ENCODE data around the gene TRMT1.
A peak's percentile ranks its signal among the peaks of the same experiment; 100 is the strongest.
"Not testable (repeated sequence)": the region's sequence is repeated elsewhere in the genome, so short reads cannot be mapped to it uniquely, and the experiment has no call there.

Gene TRMT1

DNA sequence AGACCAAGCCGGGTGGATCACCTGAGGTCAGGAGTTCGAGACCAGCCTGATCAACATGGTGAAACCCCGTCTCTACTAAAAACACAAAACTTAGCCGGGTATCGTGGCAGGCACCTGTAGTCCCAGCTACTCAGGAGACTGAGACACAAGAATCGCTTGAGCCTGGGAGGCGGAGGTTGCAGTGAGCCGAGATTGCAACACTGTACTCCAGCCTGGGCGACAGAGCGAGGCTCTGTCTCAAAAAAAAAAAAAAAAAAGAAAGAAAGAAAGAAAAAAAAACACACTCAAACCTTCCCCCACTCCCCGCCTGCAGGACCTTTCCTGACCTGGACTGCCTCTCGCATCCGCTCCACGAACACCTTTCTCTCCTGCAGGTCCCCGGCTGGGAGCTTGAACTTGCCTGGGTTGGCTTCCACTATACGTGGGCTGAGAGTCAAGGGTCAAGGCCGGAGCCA lies 32.7 kb upstream of the TRMT1 start:
- Histone ChIP-seq H3K4me2 (ENCODE audit: low read length) (peak overlapping the region; percentile 93), H3K4me1 (ENCODE audit: control insufficient read depth, insufficient read depth, low read length) (peaks cover 15% of the 10 kb centered on the region), H3K4me3 (ENCODE audit: low read length) (peak overlapping the region; percentile 90), H3K9ac (ENCODE audit: low read depth, low read length) (peak overlapping the region; percentile 98), H3K36me3 (ENCODE audit: insufficient read depth, low read length) (peaks cover 18% of the 10 kb centered on the region)
- H3K27me3 ChIP-seq (ENCODE audit: control insufficient read depth, insufficient read depth, low read length); H3K9me3 ChIP-seq (replicated peaks; ENCODE audit: low read length): not testable (repeated sequence)

DNA sequence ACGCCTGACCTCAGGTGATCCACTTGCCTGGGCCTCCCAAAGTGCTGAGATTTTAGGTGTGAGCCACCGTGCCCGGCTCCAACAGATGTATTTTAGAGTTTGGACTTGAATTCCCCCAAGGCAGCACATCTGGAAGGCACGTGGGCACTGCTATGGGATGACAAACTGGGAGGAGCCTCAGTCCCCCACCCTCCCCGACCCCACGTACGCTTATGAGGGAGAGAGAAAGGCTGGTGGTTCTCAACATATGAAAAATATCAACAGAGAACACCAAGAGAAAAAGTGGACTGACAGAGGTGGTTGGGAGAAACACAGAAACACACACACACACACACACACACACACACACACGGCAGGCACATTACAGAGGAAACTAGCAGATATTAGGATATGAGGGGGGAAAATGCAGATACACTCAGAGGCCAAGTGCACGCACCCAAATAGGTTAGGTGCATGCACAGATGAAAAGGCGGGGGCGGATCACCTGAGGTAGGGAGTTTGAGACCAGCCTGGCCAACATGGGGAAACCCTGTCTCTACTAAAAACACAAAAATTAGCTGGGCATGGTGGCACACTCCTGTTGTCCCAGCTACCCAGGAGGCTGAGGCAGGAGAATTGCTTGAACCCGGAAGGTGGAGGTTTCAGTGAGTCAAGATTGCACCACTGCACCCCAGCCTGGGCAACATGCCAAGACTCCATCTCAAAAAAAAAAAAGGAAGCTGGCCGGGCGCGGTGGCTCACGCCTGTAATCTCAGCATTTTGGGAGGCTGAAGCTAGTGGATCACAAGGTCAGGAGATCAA lies 30.4 kb upstream of the TRMT1 start:
- Histone ChIP-seq H3K9ac (ENCODE audit: low read depth, low read length) (no peak overlapping the region), H3K4me1 (ENCODE audit: control insufficient read depth, insufficient read depth, low read length) (peaks cover 29% of the 10 kb centered on the region), H3K4me3 (ENCODE audit: low read length) (no peak overlapping the region)

DNA sequence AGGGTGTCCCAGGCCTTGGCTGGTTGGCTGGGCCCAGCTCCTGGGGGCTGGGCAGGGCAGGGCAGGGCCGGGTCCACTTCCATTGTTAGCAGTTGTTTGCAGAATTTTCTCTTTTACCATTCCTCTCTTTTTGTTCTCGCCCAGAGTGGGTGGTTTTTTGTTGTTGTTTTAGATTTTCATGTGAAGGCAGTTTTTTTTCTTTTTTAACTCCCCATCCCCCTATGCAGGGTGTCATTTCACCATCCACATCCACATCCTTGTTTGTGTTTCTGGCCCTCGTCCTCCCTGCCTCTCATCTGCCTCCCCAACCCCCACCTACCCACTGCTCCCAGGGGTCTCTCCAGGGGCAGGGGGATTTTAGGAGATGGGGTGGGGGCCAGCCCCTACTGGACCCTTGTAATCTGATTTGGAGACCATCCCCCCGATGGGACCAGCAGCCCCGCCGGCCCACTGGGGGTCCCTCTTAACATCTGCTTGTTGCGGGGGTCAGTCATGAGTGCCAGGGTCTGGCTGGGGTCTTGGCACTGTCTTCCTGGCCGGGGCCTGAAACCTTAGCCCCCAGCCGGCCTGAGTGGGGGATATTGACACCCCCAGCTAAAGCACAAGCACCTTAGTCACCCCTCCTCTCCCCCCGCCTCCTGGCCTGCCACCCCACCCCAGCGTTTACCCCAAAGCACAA lies 23.2 kb upstream of the TRMT1 start:
- H3K4me3 ChIP-seq (ENCODE audit: low read length) = no peak overlapping the region
- H3K27me3 ChIP-seq (ENCODE audit: control insufficient read depth, insufficient read depth, low read length) = no peaks in the 10 kb centered on the region
- no peak overlapping the region for H3K9ac ChIP-seq (ENCODE audit: low read depth, low read length)
- no peak overlapping the region for H3K4me2 ChIP-seq (ENCODE audit: low read length)
- no peaks in the 10 kb centered on the region for H3K9me3 ChIP-seq (replicated peaks; ENCODE audit: low read length)
- H3K4me1 ChIP-seq (ENCODE audit: control insufficient read depth, insufficient read depth, low read length) = peaks cover 21% of the 10 kb centered on the region
- H3K36me3 ChIP-seq (ENCODE audit: insufficient read depth, low read length) = peaks cover 49% of the 10 kb centered on the region

More for the DNA sequence above, 30.4 kb upstream of the TRMT1 start:
- no peaks in the 10 kb centered on the region for H3K9me3 ChIP-seq (replicated peaks; ENCODE audit: low read length)
- peaks cover 10% of the 10 kb centered on the region for H3K36me3 ChIP-seq (ENCODE audit: insufficient read depth, low read length)
- no peaks in the 10 kb centered on the region for H3K27me3 ChIP-seq (ENCODE audit: control insufficient read depth, insufficient read depth, low read length)
- H3K4me2 ChIP-seq (ENCODE audit: low read length) = no peak overlapping the region

DNA sequence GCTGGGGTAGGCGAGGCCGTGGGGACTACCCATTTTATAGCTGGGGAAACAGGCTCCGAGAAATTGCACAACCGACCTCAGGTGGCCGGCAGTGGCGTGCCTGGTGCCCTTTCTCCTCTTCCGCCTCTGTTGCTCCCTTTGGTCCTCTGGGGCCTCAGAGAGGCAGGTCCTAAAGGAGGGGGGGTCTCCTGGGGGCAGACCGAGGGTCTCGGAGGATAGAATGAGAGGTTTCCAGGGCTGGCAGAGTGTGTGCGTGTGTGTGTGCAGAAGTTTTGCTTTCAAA lies 22.3 kb upstream of the TRMT1 start:
- peaks cover 23% of the 10 kb centered on the region for H3K4me1 ChIP-seq (ENCODE audit: control insufficient read depth, insufficient read depth, low read length)
- no peak overlapping the region for H3K4me2 ChIP-seq (ENCODE audit: low read length)
- H3K4me3 ChIP-seq (ENCODE audit: low read length) = no peak overlapping the region
- H3K9ac ChIP-seq (ENCODE audit: low read depth, low read length) = no peak overlapping the region
- no peaks in the 10 kb centered on the region for H3K9me3 ChIP-seq (replicated peaks; ENCODE audit: low read length)
- H3K36me3 ChIP-seq (ENCODE audit: insufficient read depth, low read length) = peaks cover 48% of the 10 kb centered on the region
- H3K27me3 ChIP-seq (ENCODE audit: control insufficient read depth, insufficient read depth, low read length) = no peaks in the 10 kb centered on the region

DNA sequence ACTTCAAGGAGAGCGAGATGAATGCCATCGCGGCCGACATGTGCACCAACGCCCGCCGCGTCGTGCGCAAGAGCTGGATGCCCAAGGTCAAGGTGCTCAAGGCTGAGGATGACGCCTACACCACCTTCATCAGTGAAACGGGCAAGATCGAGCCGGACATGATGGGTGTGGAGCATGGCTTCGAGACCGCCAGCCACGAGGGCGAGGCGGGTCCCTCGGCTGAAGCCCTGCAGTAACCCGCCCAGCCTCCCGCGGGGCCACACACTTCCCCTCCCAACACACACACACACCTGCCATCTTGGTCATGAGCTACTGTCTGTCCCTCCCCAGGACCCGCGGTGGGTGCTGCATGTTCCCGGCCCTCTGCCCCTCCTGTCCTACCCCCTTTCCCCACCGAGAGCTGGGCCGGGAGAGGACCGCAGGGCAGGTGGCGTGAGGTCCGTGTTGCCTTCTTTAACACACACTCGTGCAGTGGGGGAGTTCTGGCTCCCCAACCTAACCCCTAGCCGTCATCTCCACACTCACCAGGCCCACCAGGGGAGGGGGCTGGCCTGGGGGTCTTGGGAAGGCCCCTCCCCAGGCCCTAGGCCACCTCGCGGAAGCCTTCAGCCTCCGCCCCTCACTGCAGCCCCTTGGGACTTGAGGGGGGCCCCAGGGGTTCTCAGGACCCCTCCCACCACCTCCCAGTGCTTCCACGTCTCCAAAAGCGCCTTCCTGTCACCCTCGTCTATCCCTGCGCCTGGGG lies 21.8 kb upstream of the TRMT1 start:
- Histone ChIP-seq H3K36me3 (ENCODE audit: insufficient read depth, low read length) (peaks cover 53% of the 10 kb centered on the region), H3K27me3 (ENCODE audit: control insufficient read depth, insufficient read depth, low read length) (no peaks in the 10 kb centered on the region), H3K9me3 (replicated peaks; ENCODE audit: low read length) (no peaks in the 10 kb centered on the region), H3K4me2 (ENCODE audit: low read length) (no peak overlapping the region), H3K4me1 (ENCODE audit: control insufficient read depth, insufficient read depth, low read length) (peaks cover 23% of the 10 kb centered on the region), H3K4me3 (ENCODE audit: low read length) (no peak overlapping the region), H3K9ac (ENCODE audit: low read depth, low read length) (no peak overlapping the region)

- H3K36me3 ChIP-seq (ENCODE audit: insufficient read depth, low read length) = peaks cover 53% of the 10 kb centered on the region
Measured at GRCh38 chr19:13137290-13137794, 20.8 kb upstream of the TRMT1 start.

GRCh38 chr19:13135068-13136062 lies 18.8 kb upstream of the TRMT1 start:
- Histone ChIP-seq H3K36me3 (ENCODE audit: insufficient read depth, low read length) (peaks cover 59% of the 10 kb centered on the region), H3K4me3 (ENCODE audit: low read length) (no peak overlapping the region), H3K4me1 (ENCODE audit: control insufficient read depth, insufficient read depth, low read length) (peaks cover 40% of the 10 kb centered on the region), H3K9ac (ENCODE audit: low read depth, low read length) (no peak overlapping the region), H3K9me3 (replicated peaks; ENCODE audit: low read length) (no peaks in the 10 kb centered on the region), H3K4me2 (ENCODE audit: low read length) (peak overlapping the region; percentile 7), H3K27me3 (ENCODE audit: control insufficient read depth, insufficient read depth, low read length) (no peaks in the 10 kb centered on the region)

More at GRCh38 chr19:13137290-13137794, 20.8 kb upstream of the TRMT1 start:
- H3K9ac ChIP-seq (ENCODE audit: low read depth, low read length) = no peak overlapping the region
- H3K27me3 ChIP-seq (ENCODE audit: control insufficient read depth, insufficient read depth, low read length) = no peaks in the 10 kb centered on the region
- no peak overlapping the region for H3K4me2 ChIP-seq (ENCODE audit: low read length)
- H3K9me3 ChIP-seq (replicated peaks; ENCODE audit: low read length) = no peaks in the 10 kb centered on the region
- H3K4me1 ChIP-seq (ENCODE audit: control insufficient read depth, insufficient read depth, low read length) = peaks cover 27% of the 10 kb centered on the region
- no peak overlapping the region for H3K4me3 ChIP-seq (ENCODE audit: low read length)

DNA sequence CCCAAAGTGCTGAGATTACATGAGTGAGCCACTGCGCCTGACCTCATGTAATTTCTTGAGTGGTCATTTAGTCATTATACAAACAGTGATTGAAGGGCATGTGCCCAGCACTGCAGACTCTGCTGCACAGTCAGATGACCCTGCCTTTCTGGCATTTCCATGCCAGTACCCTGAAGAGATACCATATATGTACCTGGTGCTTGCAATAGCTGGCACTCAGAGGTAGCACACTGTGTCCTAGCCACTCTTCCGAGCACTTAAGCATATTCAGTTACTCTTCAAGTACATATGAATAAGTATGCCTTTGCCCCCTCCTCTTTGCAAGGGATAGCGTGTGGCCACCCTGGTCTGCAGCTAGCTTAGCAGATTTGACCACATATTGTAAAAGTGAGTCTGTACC lies 18.1 kb upstream of the TRMT1 start:
- peaks cover 59% of the 10 kb centered on the region for H3K36me3 ChIP-seq (ENCODE audit: insufficient read depth, low read length)
- H3K27me3 ChIP-seq (ENCODE audit: control insufficient read depth, insufficient read depth, low read length) = no peaks in the 10 kb centered on the region
- H3K4me1 ChIP-seq (ENCODE audit: control insufficient read depth, insufficient read depth, low read length) = peaks cover 40% of the 10 kb centered on the region
- H3K9me3 ChIP-seq (replicated peaks; ENCODE audit: low read length) = no peaks in the 10 kb centered on the region
- H3K4me2 ChIP-seq (ENCODE audit: low read length) = peak overlapping the region; percentile 7
- H3K9ac ChIP-seq (ENCODE audit: low read depth, low read length) = no peak overlapping the region
- H3K4me3 ChIP-seq (ENCODE audit: low read length) = no peak overlapping the region

- Histone ChIP-seq H3K4me1 (ENCODE audit: control insufficient read depth, insufficient read depth, low read length) (peaks cover 40% of the 10 kb centered on the region), H3K36me3 (ENCODE audit: insufficient read depth, low read length) (peaks cover 56% of the 10 kb centered on the region), H3K9me3 (replicated peaks; ENCODE audit: low read length) (no peaks in the 10 kb centered on the region), H3K27me3 (ENCODE audit: control insufficient read depth, insufficient read depth, low read length) (no peaks in the 10 kb centered on the region), H3K9ac (ENCODE audit: low read depth, low read length) (no peak overlapping the region), H3K4me3 (ENCODE audit: low read length) (no peak overlapping the region), H3K4me2 (ENCODE audit: low read length) (no peak overlapping the region)
Measured at GRCh38 chr19:13133241-13133870, 16.8 kb upstream of the TRMT1 start.

DNA sequence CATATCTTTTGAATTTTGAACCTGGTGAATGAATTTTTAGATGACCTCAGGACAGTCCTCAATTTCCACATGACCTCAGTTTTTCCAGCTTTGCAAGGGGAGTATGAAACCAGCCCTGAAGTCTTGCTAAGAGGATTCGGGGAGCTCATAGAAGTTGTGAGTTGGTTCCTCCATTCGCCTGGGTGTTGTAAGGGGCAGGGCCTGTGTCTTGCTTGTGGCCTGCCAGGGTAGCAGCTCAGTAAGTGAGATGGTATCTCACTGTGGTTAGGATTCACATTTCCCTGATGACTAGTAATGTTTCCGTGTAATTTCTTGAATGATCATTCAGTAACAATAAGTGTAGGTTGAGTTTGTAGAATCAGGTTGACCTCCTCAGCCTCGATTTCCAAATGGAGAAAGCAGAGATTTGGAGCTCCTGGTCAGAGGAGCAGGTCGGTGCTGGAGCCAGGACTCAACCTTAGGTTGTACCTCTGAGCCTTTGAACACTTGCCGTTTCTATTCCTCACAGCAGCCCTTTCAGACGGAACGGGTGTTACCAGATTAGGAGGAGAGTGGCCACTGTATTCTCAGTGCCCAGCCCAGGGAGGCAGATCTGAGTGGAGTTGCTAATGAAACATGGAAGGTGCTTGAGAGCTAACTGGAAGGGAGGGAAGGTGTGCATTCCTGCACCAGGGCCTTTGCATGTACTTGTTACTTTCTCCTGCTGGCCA lies 16.1 kb upstream of the TRMT1 start:
- Histone ChIP-seq H3K4me2 (ENCODE audit: low read length) (peak overlapping the region; percentile 31), H3K27me3 (ENCODE audit: control insufficient read depth, insufficient read depth, low read length) (no peaks in the 10 kb centered on the region), H3K9ac (ENCODE audit: low read depth, low read length) (no peak overlapping the region), H3K4me1 (ENCODE audit: control insufficient read depth, insufficient read depth, low read length) (peaks cover 40% of the 10 kb centered on the region), H3K36me3 (ENCODE audit: insufficient read depth, low read length) (peaks cover 49% of the 10 kb centered on the region), H3K9me3 (replicated peaks; ENCODE audit: low read length) (no peaks in the 10 kb centered on the region), H3K4me3 (ENCODE audit: low read length) (no peak overlapping the region)
